Inflammatory macrophage treated with lipopolysaccharide for 4 hours (primary cell): ENCODE data around the gene WLS.
"Not testable (repeated sequence)": the region's sequence is repeated elsewhere in the genome, so short reads cannot be mapped to it uniquely, and the experiment has no call there.

Experiments
- DNase-seq: peaks from one replicate; pipeline ENCODE4 v3.0.0-alpha.2; 2020

WLS gene

GRCh38 chr1:68197891-68198290 is 34.4 kb downstream of the WLS start:
- no peak for DNase-seq

- DNase-seq: no peak
These were observed 34.9 kb downstream of the WLS start for GRCh38 chr1:68197461-68197860.

DNA sequence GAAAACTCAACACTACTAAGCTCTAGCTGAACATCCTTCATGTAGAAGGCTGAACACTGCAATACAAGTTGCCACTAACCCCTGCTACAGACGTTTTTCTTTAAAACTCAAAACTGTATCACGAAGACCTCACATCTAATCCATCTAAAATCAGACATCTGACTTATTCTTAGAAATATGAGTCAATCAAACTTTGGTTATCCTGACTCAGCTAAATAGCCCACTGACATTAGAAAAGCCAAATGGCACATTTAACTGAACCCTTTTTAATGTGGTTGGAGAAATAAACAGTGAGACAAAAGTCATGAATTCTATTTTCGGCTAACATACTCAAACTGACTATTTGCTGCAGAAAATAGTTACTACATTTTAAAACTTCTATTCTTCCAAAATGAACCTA is 35.6 kb downstream of the WLS start:
- no peak for DNase-seq

- DNase-seq: no peak
These were observed 40.6 kb downstream of the WLS start for GRCh38 chr1:68191717-68192116.

- DNase-seq: no peak
These were observed 43.5 kb downstream of the WLS start for GRCh38 chr1:68188644-68189340.

DNA sequence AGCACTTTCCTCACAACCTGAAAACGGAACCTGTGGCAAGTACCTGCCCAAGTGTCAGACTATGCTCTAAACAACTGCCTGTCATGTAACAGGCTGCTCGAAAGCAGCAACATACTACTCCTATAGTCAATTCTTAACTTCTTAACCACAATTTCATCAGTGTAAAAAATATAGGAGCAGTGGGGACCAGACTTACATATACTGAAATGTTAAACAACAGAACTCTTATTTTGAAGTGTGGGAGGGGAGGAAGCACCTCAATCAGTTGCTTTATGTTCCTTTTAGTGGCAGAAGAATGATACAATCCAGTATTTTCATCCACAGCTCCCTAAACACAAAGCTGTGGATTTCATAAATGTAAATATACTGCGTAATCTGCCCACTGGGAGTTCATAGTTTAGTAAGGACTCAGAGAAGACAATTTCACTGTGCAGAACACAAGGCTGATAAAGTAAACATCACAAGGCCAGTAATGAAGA is 44.2 kb downstream of the WLS start:
- DNase-seq: no peak

DNA sequence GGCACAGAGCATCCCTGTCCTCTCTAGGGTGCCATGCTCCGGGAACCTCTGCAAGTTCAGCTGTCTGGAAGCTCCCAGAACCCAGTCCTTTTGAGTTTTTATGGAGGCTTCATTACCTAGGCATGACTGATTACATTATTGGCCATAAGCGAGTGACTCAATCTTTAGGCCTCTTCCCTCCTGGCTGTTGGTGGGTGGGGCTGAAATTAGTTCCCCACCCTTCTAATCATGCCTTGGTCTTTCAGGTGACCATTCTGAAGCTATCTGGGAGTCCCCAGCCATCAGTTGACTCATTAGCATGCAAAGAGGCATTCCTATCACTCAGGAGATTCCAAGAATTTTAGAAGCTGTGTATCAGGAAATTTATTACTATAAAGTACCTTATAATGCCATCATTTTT is 46.6 kb downstream of the WLS start:
- no peak for DNase-seq

DNA sequence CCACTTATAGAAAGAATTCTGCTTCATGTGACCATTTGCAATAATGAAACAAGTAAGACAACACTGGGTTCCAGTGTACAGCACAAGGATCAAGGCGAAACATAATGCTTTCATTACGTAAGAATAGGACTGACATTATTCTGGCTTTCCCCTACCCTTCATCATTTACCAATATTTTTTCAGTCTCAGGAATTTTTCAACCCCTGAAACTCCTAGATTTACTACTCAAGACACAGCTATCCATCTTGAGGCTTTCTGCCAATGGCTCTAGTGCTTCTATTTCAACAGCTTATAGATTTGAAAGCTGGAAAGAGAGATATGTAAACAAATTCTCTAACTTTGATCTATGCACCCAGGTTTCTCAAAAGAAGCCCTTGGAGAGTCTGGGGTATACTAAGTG is 48.4 kb downstream of the WLS start:
- DNase-seq: peak; percentile 33

GRCh38 chr1:68181165-68181556 is 51.2 kb downstream of the WLS start:
- DNase-seq: no peak

GRCh38 chr1:68180441-68181164 is 51.7 kb downstream of the WLS start:
- peak; percentile 24 for DNase-seq

- no peak for DNase-seq
These were observed 53.4 kb downstream of the WLS start for GRCh38 chr1:68178821-68179490.

- no peak for DNase-seq
These were observed 56.5 kb downstream of the WLS start for GRCh38 chr1:68175621-68176398.

DNA sequence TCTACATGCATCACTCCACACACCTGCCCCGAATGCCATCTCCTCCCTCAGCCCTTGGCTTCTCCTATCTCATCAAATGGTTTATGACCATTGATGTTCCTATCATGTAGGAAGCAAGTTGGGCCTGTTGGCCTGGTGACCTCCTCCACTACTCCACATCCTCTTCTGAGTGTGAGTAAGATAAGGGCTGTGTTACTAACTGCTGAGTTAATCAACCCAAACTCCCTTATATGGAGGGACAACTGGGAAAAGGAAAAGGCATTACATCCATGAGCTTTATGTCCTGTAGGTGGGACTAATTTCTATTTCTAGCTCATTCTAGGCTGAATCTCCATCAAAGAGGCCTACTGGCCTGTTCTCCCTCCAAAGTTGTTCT is 57.6 kb downstream of the WLS start:
- no peak for DNase-seq

DNA sequence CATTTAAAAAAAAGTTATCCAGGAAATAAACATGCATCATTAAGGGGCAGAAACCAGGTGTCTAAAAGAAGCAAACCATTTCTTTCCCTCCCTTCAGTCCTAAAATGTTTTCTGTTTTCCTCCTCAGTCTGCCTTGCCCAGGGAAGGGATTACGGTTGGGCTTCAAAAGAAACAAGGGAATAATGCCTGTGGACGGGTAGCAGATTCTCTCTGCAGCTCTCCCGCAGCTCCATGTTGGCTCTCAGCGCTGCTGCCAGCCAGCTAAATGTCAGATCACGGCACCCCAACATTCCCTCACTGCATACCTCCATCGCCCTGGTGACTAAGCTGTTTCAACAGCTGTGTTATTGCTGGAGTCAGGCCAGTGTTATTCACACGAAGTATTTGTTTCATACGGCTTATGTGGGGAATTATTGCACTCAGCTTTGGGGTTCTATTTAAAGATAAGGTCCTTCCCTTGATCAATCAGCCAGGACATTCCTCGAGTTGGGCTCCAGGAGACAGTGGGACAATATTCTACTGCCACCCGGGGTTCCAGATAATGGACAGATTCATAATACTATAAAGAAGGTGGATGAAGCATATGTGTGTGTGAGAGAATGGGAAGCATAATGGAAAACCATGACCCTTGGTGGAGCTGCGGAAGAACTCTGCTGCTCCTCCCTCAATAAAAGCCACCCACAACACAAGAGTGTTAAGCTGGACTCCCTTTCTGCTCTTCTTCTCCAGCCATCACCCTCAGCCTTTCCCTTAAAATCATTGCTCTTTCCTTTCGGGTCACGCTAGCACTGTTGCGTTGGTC is 58.2 kb downstream of the WLS start:
- no peak for DNase-seq

- no peak for DNase-seq
These were observed 58.9 kb downstream of the WLS start for GRCh38 chr1:68173283-68173935.

GRCh38 chr1:68171795-68172194 is 60.5 kb downstream of the WLS start:
- DNase-seq: not testable (repeated sequence)

DNA sequence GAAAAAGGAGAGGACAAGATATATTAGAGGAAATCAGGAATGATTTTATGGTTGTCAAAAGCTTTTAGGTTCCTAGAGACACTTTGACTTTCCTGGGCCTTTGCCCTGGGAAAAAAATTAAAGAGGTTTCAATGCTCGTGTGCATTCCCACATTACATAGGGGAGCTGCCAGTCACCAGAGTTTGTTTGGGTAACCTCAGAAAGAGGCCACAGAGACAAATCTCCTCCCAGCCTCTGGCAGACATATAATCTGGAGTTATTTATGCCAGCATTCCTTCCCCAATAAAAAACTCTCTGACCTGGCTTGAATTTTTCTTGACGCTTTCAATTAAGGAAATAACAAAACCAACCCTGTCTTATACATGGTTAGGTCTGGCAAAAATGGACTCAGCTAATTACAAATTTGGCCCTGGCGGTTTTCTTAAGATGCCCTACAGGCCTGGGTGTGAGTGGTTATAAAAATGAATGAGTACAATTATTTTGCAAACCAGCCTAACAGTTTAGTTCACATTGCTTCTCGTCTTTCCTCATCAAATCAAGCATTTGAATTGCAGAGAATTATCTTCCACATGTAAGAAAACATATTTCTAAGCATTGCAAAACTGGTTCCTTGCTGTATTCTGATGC is 63.7 kb downstream of the WLS start:
- no peak for DNase-seq

DNA sequence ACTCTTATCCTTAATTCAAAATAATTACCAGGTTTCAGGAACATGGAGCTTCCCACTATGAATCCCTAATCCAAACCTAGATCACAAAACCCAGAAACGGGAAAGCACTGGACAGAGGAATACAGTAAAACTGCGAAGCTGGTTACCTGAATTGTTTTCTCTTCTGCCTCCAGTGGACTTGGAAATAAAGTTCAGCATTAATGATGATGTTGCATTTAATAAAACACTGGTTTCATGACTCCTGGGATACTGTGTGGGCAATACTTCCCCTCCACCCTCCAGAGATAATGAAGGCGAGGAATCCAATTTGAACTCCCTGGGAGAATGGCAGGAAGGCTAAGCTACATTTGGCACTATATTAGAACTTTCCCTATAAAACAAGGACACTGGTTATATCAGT is 65.1 kb downstream of the WLS start:
- no peak for DNase-seq

- DNase-seq: no peak
These were observed 66.0 kb downstream of the WLS start for GRCh38 chr1:68166348-68166747.

- DNase-seq: no peak
These were observed 66.7 kb downstream of the WLS start for GRCh38 chr1:68165665-68166064.

DNA sequence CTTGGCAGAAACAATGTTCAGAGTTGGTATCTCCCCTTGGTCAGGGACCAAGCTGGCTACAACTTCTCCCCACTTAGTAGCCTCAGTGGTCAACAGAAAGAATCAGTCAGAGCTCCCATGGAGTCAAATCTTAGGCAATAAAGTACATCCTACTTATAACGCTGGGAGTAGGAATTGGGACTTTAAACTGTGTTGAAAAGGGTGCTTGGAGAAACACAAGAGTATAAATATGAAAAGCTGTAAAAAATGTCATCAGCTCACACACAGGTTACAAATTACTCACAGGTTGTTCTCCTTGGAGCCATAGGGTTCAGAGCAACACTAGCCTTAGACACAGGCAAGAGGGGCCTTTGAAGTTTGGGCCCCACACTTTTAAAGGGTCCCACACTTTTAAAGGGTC is 67.4 kb downstream of the WLS start:
- DNase-seq: no peak
